Esophagus squamous epithelium (tissue), 4 donors: ENCODE data around the gene TRMT2A.

Source experiments
- POLR2A ChIP-seq, 4 donors: fragments of 450-650 bp; IDR thresholded peaks; one replicate each; pipeline ENCODE4 v1.6.1; 2017; ENCODE audit warnings: antibody characterized with exemption in 4 of 4, mild to moderate bottlenecking in 4 of 4, moderate library complexity in 3 of 4
- TF ChIP-seq, protein P1 (sequence below), 6 experiments: fragments of 450-650 bp in 4 of 6; fragments of 200-600 bp in 2 of 6; sonication (generic) in 2 of 6; IDR thresholded peaks; one replicate each; pipeline ENCODE4 v1.5.1; 2016 to 2019; ENCODE audit warnings: antibody characterized with exemption in 6 of 6, mild to moderate bottlenecking in 4 of 6, moderate library complexity in 4 of 6

DNA sequence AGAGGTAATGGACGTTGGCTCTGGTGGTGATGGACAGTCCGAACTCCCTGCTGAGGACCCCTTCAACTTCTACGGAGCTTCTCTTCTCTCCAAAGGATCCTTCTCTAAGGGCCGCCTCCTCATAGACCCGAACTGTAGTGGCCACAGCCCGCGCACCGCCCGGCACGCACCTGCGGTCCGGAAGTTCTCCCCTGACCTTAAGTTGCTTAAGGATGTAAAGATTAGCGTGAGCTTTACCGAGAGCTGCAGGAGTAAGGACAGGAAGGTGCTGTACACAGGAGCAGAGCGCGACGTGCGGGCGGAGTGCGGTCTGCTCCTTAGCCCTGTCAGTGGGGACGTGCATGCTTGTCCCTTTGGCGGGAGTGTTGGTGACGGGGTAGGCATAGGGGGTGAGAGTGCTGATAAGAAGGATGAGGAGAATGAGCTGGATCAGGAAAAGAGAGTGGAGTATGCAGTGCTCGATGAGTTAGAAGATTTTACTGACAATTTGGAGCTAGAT is 30.9 kb downstream of the TRMT2A start:
- TF ChIP-seq, protein P1, sequence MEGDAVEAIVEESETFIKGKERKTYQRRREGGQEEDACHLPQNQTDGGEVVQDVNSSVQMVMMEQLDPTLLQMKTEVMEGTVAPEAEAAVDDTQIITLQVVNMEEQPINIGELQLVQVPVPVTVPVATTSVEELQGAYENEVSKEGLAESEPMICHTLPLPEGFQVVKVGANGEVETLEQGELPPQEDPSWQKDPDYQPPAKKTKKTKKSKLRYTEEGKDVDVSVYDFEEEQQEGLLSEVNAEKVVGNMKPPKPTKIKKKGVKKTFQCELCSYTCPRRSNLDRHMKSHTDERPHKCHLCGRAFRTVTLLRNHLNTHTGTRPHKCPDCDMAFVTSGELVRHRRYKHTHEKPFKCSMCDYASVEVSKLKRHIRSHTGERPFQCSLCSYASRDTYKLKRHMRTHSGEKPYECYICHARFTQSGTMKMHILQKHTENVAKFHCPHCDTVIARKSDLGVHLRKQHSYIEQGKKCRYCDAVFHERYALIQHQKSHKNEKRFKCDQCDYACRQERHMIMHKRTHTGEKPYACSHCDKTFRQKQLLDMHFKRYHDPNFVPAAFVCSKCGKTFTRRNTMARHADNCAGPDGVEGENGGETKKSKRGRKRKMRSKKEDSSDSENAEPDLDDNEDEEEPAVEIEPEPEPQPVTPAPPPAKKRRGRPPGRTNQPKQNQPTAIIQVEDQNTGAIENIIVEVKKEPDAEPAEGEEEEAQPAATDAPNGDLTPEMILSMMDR (IDR thresholded peaks at IDR 0.05) = no peak
- no peak for TF ChIP-seq POLR2A (IDR thresholded peaks at IDR 0.05)
